Measurements from ENCODE around the gene ZBTB45.
"Not testable (repeated sequence)": the region's sequence is repeated elsewhere in the genome, so short reads cannot be mapped to it uniquely, and the experiment has no call there.

ZBTB45 gene

GRCh38 chr19:58510084-58510862, 9.3 kb downstream of the ZBTB45 start:
- no peak for DNase-seq (ENCODE audit: low read depth in 2 of 2)

- no peak for DNase-seq (ENCODE audit: low read depth in 2 of 2)
These were observed 9.9 kb downstream of the ZBTB45 start for GRCh38 chr19:58509731-58510083.

GRCh38 chr19:58507602-58508223, 11.9 kb downstream of the ZBTB45 start:
- DNase-seq (ENCODE audit: low read depth in 2 of 2) = not testable (repeated sequence)

GRCh38 chr19:58500242-58500641, 19.4 kb downstream of the ZBTB45 start:
- DNase-seq (ENCODE audit: low read depth in 2 of 2) = no peak

GRCh38 chr19:58499021-58499927, 20.3 kb downstream of the ZBTB45 start:
- DNase-seq (ENCODE audit: low read depth in 2 of 2) = peak; percentile 98 to 99

GRCh38 chr19:58498316-58499020, 21.1 kb downstream of the ZBTB45 start:
- no peak for DNase-seq (ENCODE audit: low read depth in 2 of 2)

GRCh38 chr19:58497634-58498170, 21.9 kb downstream of the ZBTB45 start:
- no peak for DNase-seq (ENCODE audit: low read depth in 2 of 2)

GRCh38 chr19:58492265-58492664, 27.3 kb downstream of the ZBTB45 start:
- DNase-seq (ENCODE audit: low read depth in 2 of 2) = no peak

GRCh38 chr19:58491393-58491792, 28.2 kb downstream of the ZBTB45 start:
- DNase-seq (ENCODE audit: low read depth in 2 of 2) = no peak

GRCh38 chr19:58484349-58484748, 35.3 kb downstream of the ZBTB45 start:
- not testable (repeated sequence) for DNase-seq (ENCODE audit: low read depth in 2 of 2)

- no peak for DNase-seq (ENCODE audit: low read depth in 2 of 2)
These were observed 35.8 kb downstream of the ZBTB45 start for GRCh38 chr19:58483776-58484175.

- no peak for DNase-seq (ENCODE audit: low read depth in 2 of 2)
These were observed 37.2 kb downstream of the ZBTB45 start for GRCh38 chr19:58482372-58482771.

- no peak for DNase-seq (ENCODE audit: low read depth in 2 of 2)
These were observed 38.8 kb downstream of the ZBTB45 start for GRCh38 chr19:58480831-58481230.

GRCh38 chr19:58480481-58480830, 39.2 kb downstream of the ZBTB45 start:
- no peak for DNase-seq (ENCODE audit: low read depth in 2 of 2)

- no peak for DNase-seq (ENCODE audit: low read depth in 2 of 2)
These were observed 39.7 kb downstream of the ZBTB45 start for GRCh38 chr19:58479736-58480480.

- no peak for DNase-seq (ENCODE audit: low read depth in 2 of 2)
These were observed 40.3 kb downstream of the ZBTB45 start for GRCh38 chr19:58479303-58479702.

- DNase-seq (ENCODE audit: low read depth in 2 of 2) = no peak
These were observed 41.7 kb downstream of the ZBTB45 start for GRCh38 chr19:58477871-58478270.

GRCh38 chr19:58477130-58477529, 42.5 kb downstream of the ZBTB45 start:
- no peak for DNase-seq (ENCODE audit: low read depth in 2 of 2)

GRCh38 chr19:58476498-58477015, 43.1 kb downstream of the ZBTB45 start:
- no peak for DNase-seq (ENCODE audit: low read depth in 2 of 2)

- peak; percentile 95 to 96 for DNase-seq (ENCODE audit: low read depth in 2 of 2)
These were observed 43.7 kb downstream of the ZBTB45 start, which contains the start of gene ZNF446 for GRCh38 chr19:58475714-58476497. Gene ZNF446 (plus strand): TSS chr19:58476352. CDS start chr19:58477219, 867 bp downstream.
